ENCODE data around the gene NOXO1. TPM values are rescaled to one million over a fixed set of nuclear protein-coding genes. Genes with fewer than 3 reads are reported as not detected.
"Not testable (repeated sequence)": the region's sequence is repeated elsewhere in the genome, so short reads cannot be mapped to it uniquely, and the experiment has no call there.

Gene NOXO1
- total and polyA plus RNA-seq, 4 donors: 0.28 to 7.3 (median 3.2) TPM

GRCh38 chr16:2015947-2016208 is 34.6 kb upstream of the NOXO1 start:
- H3K27ac ChIP-seq (ENCODE audit: low read depth in 1 of 2, low read length in 1 of 2): peak overlapping the region in 1 of 2 donors; percentile 11
- H3K4me1 ChIP-seq (ENCODE audit: control insufficient read depth in 5 of 5, insufficient read depth in 5 of 5, low read length in 5 of 5): peaks cover 0 to 11% (median 0%) of the 10 kb centered on the region in 5 donors
- no peaks in the 10 kb centered on the region for H3K9me3 ChIP-seq (ENCODE audit: control insufficient read depth in 4 of 4, insufficient read depth in 3 of 4, low read length in 3 of 4)
- no peaks in the 10 kb centered on the region for H3K36me3 ChIP-seq (ENCODE audit: control insufficient read depth in 4 of 4, insufficient read depth in 4 of 4, low read length in 4 of 4)
- peaks cover 2 to 7% (median 4%) of the 10 kb centered on the region in 3 donors for H3K27me3 ChIP-seq (ENCODE audit: control insufficient read depth in 3 of 3, insufficient read depth in 3 of 3, low read length in 2 of 3)
- WGBS, 2 donors: 90 to 92% methylated on average over 7 of the region's 7 CpGs
- no peak for ATAC-seq (ENCODE audit: insufficient read depth, low FRiP score)
- no peak overlapping the region for H3K4me3 ChIP-seq
- TF ChIP-seq CTCF (IDR thresholded peaks at IDR 0.05; ENCODE audit: control extremely low read depth, extremely low read depth): no peak
- H3K9ac ChIP-seq (ENCODE audit: insufficient read depth in 1 of 2, low read length in 2 of 2): peak overlapping the region in 1 of 2 donors; percentile 13
- DNase-seq: no peak

GRCh38 chr16:2015117-2015946 is 34.1 kb upstream of the NOXO1 start:
- 76 to 84% methylated on average over 24 of the region's 24 CpGs for WGBS, 2 donors
- Histone ChIP-seq H3K9ac (ENCODE audit: insufficient read depth in 1 of 2, low read length in 2 of 2) (peak overlapping the region in 1 of 2 donors; percentile 13), H3K27ac (ENCODE audit: low read depth in 1 of 2, low read length in 1 of 2) (peak overlapping the region in 1 of 2 donors; percentile 11), H3K36me3 (ENCODE audit: control insufficient read depth in 4 of 4, insufficient read depth in 4 of 4, low read length in 4 of 4) (no peaks in the 10 kb centered on the region), H3K4me3 (no peak overlapping the region), H3K27me3 (ENCODE audit: control insufficient read depth in 3 of 3, insufficient read depth in 3 of 3, low read length in 2 of 3) (peaks cover 0 to 7% (median 4%) of the 10 kb centered on the region in 3 donors), H3K9me3 (ENCODE audit: control insufficient read depth in 4 of 4, insufficient read depth in 3 of 4, low read length in 3 of 4) (no peaks in the 10 kb centered on the region), H3K4me1 (ENCODE audit: control insufficient read depth in 5 of 5, insufficient read depth in 5 of 5, low read length in 5 of 5) (peaks cover 0 to 12% (median 5%) of the 10 kb centered on the region in 5 donors)
- no peak for TF ChIP-seq CTCF (IDR thresholded peaks at IDR 0.05; ENCODE audit: control extremely low read depth, extremely low read depth)
- no peak for DNase-seq
- peak; percentile 62 for ATAC-seq (ENCODE audit: insufficient read depth, low FRiP score)

GRCh38 chr16:2013527-2013926 is 32.3 kb upstream of the NOXO1 start:
- H3K27ac ChIP-seq (ENCODE audit: low read depth in 1 of 2, low read length in 1 of 2): no peak overlapping the region
- no peak overlapping the region for H3K4me3 ChIP-seq
- no peaks in the 10 kb centered on the region for H3K9me3 ChIP-seq (ENCODE audit: control insufficient read depth in 4 of 4, insufficient read depth in 3 of 4, low read length in 3 of 4)
- H3K4me1 ChIP-seq (ENCODE audit: control insufficient read depth in 5 of 5, insufficient read depth in 5 of 5, low read length in 5 of 5): peaks cover 0 to 12% (median 6%) of the 10 kb centered on the region in 5 donors
- H3K27me3 ChIP-seq (ENCODE audit: control insufficient read depth in 3 of 3, insufficient read depth in 3 of 3, low read length in 2 of 3): no peaks in the 10 kb centered on the region
- H3K9ac ChIP-seq (ENCODE audit: insufficient read depth in 1 of 2, low read length in 2 of 2): no peak overlapping the region
- DNase-seq (no peak), ATAC-seq (ENCODE audit: insufficient read depth, low FRiP score) (no peak)
- no peak for TF ChIP-seq CTCF (IDR thresholded peaks at IDR 0.05; ENCODE audit: control extremely low read depth, extremely low read depth)
- H3K36me3 ChIP-seq (ENCODE audit: control insufficient read depth in 4 of 4, insufficient read depth in 4 of 4, low read length in 4 of 4): no peaks in the 10 kb centered on the region
- 90 to 94% methylated on average over 15 of the region's 15 CpGs for WGBS, 2 donors

- not testable (repeated sequence) for H3K27ac ChIP-seq (ENCODE audit: low read depth in 1 of 2, low read length in 1 of 2); ATAC-seq (ENCODE audit: insufficient read depth, low FRiP score); H3K9ac ChIP-seq (ENCODE audit: insufficient read depth in 1 of 2, low read length in 2 of 2); H3K9me3 ChIP-seq (ENCODE audit: control insufficient read depth in 4 of 4, insufficient read depth in 3 of 4, low read length in 3 of 4); H3K36me3 ChIP-seq (ENCODE audit: control insufficient read depth in 4 of 4, insufficient read depth in 4 of 4, low read length in 4 of 4); DNase-seq; H3K27me3 ChIP-seq (ENCODE audit: control insufficient read depth in 3 of 3, insufficient read depth in 3 of 3, low read length in 2 of 3); H3K4me3 ChIP-seq
- 87 to 88% methylated on average over 9 of the region's 9 CpGs for WGBS, 2 donors
- H3K4me1 ChIP-seq (ENCODE audit: control insufficient read depth in 5 of 5, insufficient read depth in 5 of 5, low read length in 5 of 5): peaks cover 0 to 27% (median 17%) of the 10 kb centered on the region in 5 donors
Measured at GRCh38 chr16:2011726-2012125, 30.5 kb upstream of the NOXO1 start.

All from lung (tissue), 12 donors.